Activated CD4-positive, alpha-beta memory T cell treated with anti-CD3 and anti-CD28 coated beads for 36 hours (primary cell): ENCODE results near the gene TSFM. TPM values are rescaled to one million over a fixed set of nuclear protein-coding genes. Genes with fewer than 3 reads are reported as not detected.

ENCODE experiments used
- CTCF ChIA-PET: fragments of 350-600 bp; sonication (Branson Sonifier 250); formaldehyde crosslinking; loops from one replicate; lab custom pipeline; 2021; ENCODE audit warnings: antibody characterized with exemption, inconsistent platforms; lab: Charles Lee
- POLR2A ChIA-PET: fragments of 350-600 bp; sonication (Branson Sonifier 250); formaldehyde crosslinking; loops from one replicate; lab custom pipeline; 2021; ENCODE audit warnings: antibody characterized with exemption; lab: Charles Lee
- DNase-seq: peaks from one replicate; pipeline ENCODE4 v3.0.0-alpha.2; 2020
- H3K27ac Mint-ChIP-seq: one replicate; pipeline ENCODE4 v1.8.0; 2021; ENCODE audit warnings: mixed read lengths
- H3K27me3 Mint-ChIP-seq: one replicate; pipeline ENCODE4 v1.8.0; 2021; ENCODE audit warnings: mixed read lengths
- H3K36me3 Mint-ChIP-seq: one replicate; pipeline ENCODE4 v1.8.0; 2021; ENCODE audit warnings: mixed read lengths
- H3K4me1 Mint-ChIP-seq: one replicate; pipeline ENCODE4 v1.8.0; 2021; ENCODE audit warnings: low read depth, mixed read lengths
- H3K4me3 Mint-ChIP-seq: one replicate; pipeline ENCODE4 v1.8.0; 2021; ENCODE audit warnings: mild to moderate bottlenecking, mixed read lengths
- H3K9me3 Mint-ChIP-seq: one replicate; pipeline ENCODE4 v1.8.0; 2021; ENCODE audit warnings: mixed read lengths
- intact Hi-C: fragments of 100-400 bp; cut with micrococcal nuclease; formaldehyde crosslinking; loops from one replicate; pipeline ENCODE4 v1.15.1; 2023
- total RNA-seq, 2 experiments: library from RNA; stranded (reverse); gene quantifications; one replicate each; pipeline ENCODE4 v1.2.3, GENCODE V29; 2021

TSFM gene
- total RNA-seq, 2 experiments from 2014 or later, result 45.5 to 47.2 TPM

GRCh38 chr12:57756406-57757341 lies 25.9 kb upstream of the TSFM start:
- intact Hi-C loops, result loop anchor here (1.0 to 10.0 kb wide), 3 partner anchors 9 to 682 kb away; partner anchors contain the start of gene NEMP1
- Mint-ChIP-seq H3K4me3 (peak overlapping the region; percentile 79), H3K9me3 (no peaks in the 10 kb centered on the region), H3K4me1 (peaks cover 46% of the 10 kb centered on the region), H3K36me3 (peaks cover 26% of the 10 kb centered on the region), H3K27ac (peak overlapping the region; percentile 59), H3K27me3 (no peaks in the 10 kb centered on the region)
- CTCF ChIA-PET, result interaction anchor here (0.6 to 2.6 kb wide), 30 partner anchors 10 to 1016 kb away, joined by 3 to 52 read pairs (median 5); partner anchors contain the start of genes AVIL, CYP27B1, EEF1AKMT3 and METTL1
- POLR2A ChIA-PET, result interaction anchor here (1.2 to 1.9 kb wide), 5 partner anchors 8 to 27 kb away, joined by 3 to 6 read pairs (median 4); partner anchors contain the start of genes EEF1AKMT3 and METTL1
- peak; percentile 80 for DNase-seq

GRCh38 chr12:57757771-57758170 lies 24.8 kb upstream of the TSFM start:
- no peak for DNase-seq
- intact Hi-C loops, result loop anchor here (10.0 kb wide), 1 partner anchor 683 kb away; the partner anchor contains the start of gene NEMP1
- Mint-ChIP-seq H3K4me3 (no peak overlapping the region), H3K9me3 (no peaks in the 10 kb centered on the region), H3K27ac (no peak overlapping the region), H3K36me3 (peaks cover 19% of the 10 kb centered on the region), H3K4me1 (peaks cover 39% of the 10 kb centered on the region), H3K27me3 (no peaks in the 10 kb centered on the region)
- ChIA-PET CTCF (interaction anchor here (0.6 to 2.3 kb wide), 8 partner anchors 9 to 1017 kb away, joined by 3 to 52 read pairs (median 8); partner anchors contain the start of gene CYP27B1), POLR2A (no interaction called here)

- intact Hi-C loops, result loop anchor here (10.0 kb wide), 1 partner anchor 684 kb away; the partner anchor contains the start of gene NEMP1
- Mint-ChIP-seq H3K9me3 (no peaks in the 10 kb centered on the region), H3K4me1 (peaks cover 36% of the 10 kb centered on the region), H3K27me3 (no peaks in the 10 kb centered on the region), H3K27ac (no peak overlapping the region), H3K4me3 (no peak overlapping the region), H3K36me3 (peaks cover 26% of the 10 kb centered on the region)
- CTCF ChIA-PET, result interaction anchor here (0.7 to 1.9 kb wide), 15 partner anchors 8 to 146 kb away, joined by 3 to 9 read pairs (median 5); partner anchors contain the start of genes EEF1AKMT3, METTL1, TSFM and TSPAN31
- POLR2A ChIA-PET, result no interaction called here
- no peak for DNase-seq
These were observed 23.8 kb upstream of the TSFM start for GRCh38 chr12:57758552-57759359.

GRCh38 chr12:57759360-57759980 lies 23.1 kb upstream of the TSFM start:
- no peaks in the 10 kb centered on the region for H3K27me3 Mint-ChIP-seq
- H3K36me3 Mint-ChIP-seq, result peaks cover 26% of the 10 kb centered on the region
- peaks cover 34% of the 10 kb centered on the region for H3K4me1 Mint-ChIP-seq
- peak; percentile 57 for DNase-seq
- CTCF ChIA-PET, result interaction anchor here (0.7 to 1.9 kb wide), 17 partner anchors 8 to 146 kb away, joined by 3 to 9 read pairs (median 5); partner anchors contain the start of genes EEF1AKMT3, METTL1, TSFM and TSPAN31
- intact Hi-C loops, result loop anchor here (10.0 kb wide), 1 partner anchor 685 kb away; the partner anchor contains the start of gene NEMP1
- H3K4me3 Mint-ChIP-seq, result no peak overlapping the region
- no peak overlapping the region for H3K27ac Mint-ChIP-seq
- H3K9me3 Mint-ChIP-seq, result no peaks in the 10 kb centered on the region
- POLR2A ChIA-PET, result no interaction called here

GRCh38 chr12:57760347-57760982 lies 22.1 kb upstream of the TSFM start:
- intact Hi-C loops, result no loop called here
- H3K36me3 Mint-ChIP-seq, result peaks cover 26% of the 10 kb centered on the region
- H3K27ac Mint-ChIP-seq, result no peak overlapping the region
- DNase-seq, result no peak
- peaks cover 33% of the 10 kb centered on the region for H3K4me1 Mint-ChIP-seq
- ChIA-PET POLR2A (no interaction called here), CTCF (interaction anchor here (0.6 to 1.4 kb wide), 7 partner anchors 12 to 1390 kb away, joined by 3 to 6 read pairs (median 4); partner anchors contain the start of gene EEF1AKMT3)
- no peak overlapping the region for H3K4me3 Mint-ChIP-seq
- no peaks in the 10 kb centered on the region for H3K27me3 Mint-ChIP-seq
- H3K9me3 Mint-ChIP-seq, result no peaks in the 10 kb centered on the region

- H3K27ac Mint-ChIP-seq, result no peak overlapping the region
- peaks cover 38% of the 10 kb centered on the region for H3K4me1 Mint-ChIP-seq
- POLR2A ChIA-PET, result no interaction called here
- CTCF ChIA-PET, result interaction anchor here (1.2 to 1.4 kb wide), 3 partner anchors 11 to 144 kb away, joined by 3 read pairs; partner anchors contain the start of gene EEF1AKMT3
- no peaks in the 10 kb centered on the region for H3K9me3 Mint-ChIP-seq
- peaks cover 26% of the 10 kb centered on the region for H3K36me3 Mint-ChIP-seq
- DNase-seq, result no peak
- H3K27me3 Mint-ChIP-seq, result peaks cover 2% of the 10 kb centered on the region
- H3K4me3 Mint-ChIP-seq, result no peak overlapping the region
- intact Hi-C loops, result no loop called here
These were observed 21.1 kb upstream of the TSFM start for GRCh38 chr12:57761391-57761998.

- intact Hi-C loops, result no loop called here
- peaks cover 2% of the 10 kb centered on the region for H3K27me3 Mint-ChIP-seq
- H3K27ac Mint-ChIP-seq, result no peak overlapping the region
- H3K36me3 Mint-ChIP-seq, result peaks cover 22% of the 10 kb centered on the region
- POLR2A ChIA-PET, result no interaction called here
- no peak for DNase-seq
- no peaks in the 10 kb centered on the region for H3K9me3 Mint-ChIP-seq
- H3K4me3 Mint-ChIP-seq, result no peak overlapping the region
- CTCF ChIA-PET, result interaction anchor here (0.6 kb wide), 1 partner anchor 84 kb away, joined by 3 read pairs; the partner anchor contains the start of gene CTDSP2
- H3K4me1 Mint-ChIP-seq, result peaks cover 38% of the 10 kb centered on the region
These were observed 20.1 kb upstream of the TSFM start for GRCh38 chr12:57762463-57762862.

- Mint-ChIP-seq H3K36me3 (peaks cover 27% of the 10 kb centered on the region), H3K27ac (no peak overlapping the region), H3K4me3 (peak overlapping the region; percentile 86), H3K4me1 (peaks cover 35% of the 10 kb centered on the region), H3K27me3 (peaks cover 2% of the 10 kb centered on the region), H3K9me3 (no peaks in the 10 kb centered on the region)
- ChIA-PET POLR2A (interaction anchor here (0.8 to 1.3 kb wide), 5 partner anchors 7 to 19 kb away, joined by 3 to 5 read pairs (median 4); partner anchors contain the start of genes EEF1AKMT3, MARCHF9, METTL1 and TSPAN31), CTCF (interaction anchor here (0.6 to 5.1 kb wide), 8 partner anchors 7 to 173 kb away, joined by 3 to 52 read pairs (median 4); partner anchors contain the start of genes CDK4, PIP4K2C and TSFM)
- intact Hi-C loops, result loop anchor here (2.0 kb wide), 1 partner anchor 135 kb away; no protein-coding TSS in a partner anchor
- no peak for DNase-seq
These were observed 18.5 kb upstream of the TSFM start for GRCh38 chr12:57763881-57764661.

- ChIA-PET POLR2A (interaction anchor here (0.8 to 1.3 kb wide), 4 partner anchors 8 to 20 kb away, joined by 3 to 5 read pairs (median 4); partner anchors contain the start of genes MARCHF9 and TSPAN31), CTCF (interaction anchor here (0.6 to 5.1 kb wide), 8 partner anchors 8 to 173 kb away, joined by 3 to 52 read pairs (median 4); partner anchors contain the start of genes CDK4, PIP4K2C and TSFM)
- H3K9me3 Mint-ChIP-seq, result no peaks in the 10 kb centered on the region
- H3K4me3 Mint-ChIP-seq, result peak overlapping the region; percentile 86
- H3K27me3 Mint-ChIP-seq, result peaks cover 2% of the 10 kb centered on the region
- H3K36me3 Mint-ChIP-seq, result peaks cover 24% of the 10 kb centered on the region
- intact Hi-C loops, result loop anchor here (1.0 to 2.0 kb wide), 2 partner anchors 8 to 134 kb away; no protein-coding TSS in a partner anchor
- H3K4me1 Mint-ChIP-seq, result peaks cover 31% of the 10 kb centered on the region
- H3K27ac Mint-ChIP-seq, result peak overlapping the region; percentile 77
- DNase-seq, result peak; percentile 51
These were observed 18.0 kb upstream of the TSFM start for GRCh38 chr12:57764662-57765002.
